HCT116 (cell line): ENCODE measurements around the gene RCC1. TPM values are rescaled to one million over a fixed set of nuclear protein-coding genes. Genes with fewer than 3 reads are reported as not detected.

Source experiments
- ATAC-seq: fragments of 200-7000 bp; cut with Tn5 transposase; 2 replicates; pipeline ENCODE4 v1.9.1; 2020; ENCODE audit warnings: mild to moderate bottlenecking, moderate library complexity
- BruUV-seq: library from RNA; stranded (reverse); fragments of 400-500 nt; replicated peaks from 2 replicates; lab custom pipeline; 2021; lab: Mats Ljungman, UMichigan
- CTCF ChIA-PET: fragments of 300-600 bp; sonication (Branson Sonifier 250); formaldehyde crosslinking; loops from one replicate; lab custom pipeline; 2021; ENCODE audit warnings: antibody characterized with exemption; lab: Charles Lee
- POLR2A ChIA-PET: fragments of 300-600, 350-600 bp; sonication (Branson Sonifier 250); formaldehyde crosslinking; loops from one replicate; lab custom pipeline; 2021; ENCODE audit warnings: antibody characterized with exemption; lab: Charles Lee
- RAD21 ChIA-PET, 2 experiments: fragments of 300-600 bp; sonication (Branson Sonifier 250); formaldehyde crosslinking; loops; one replicate each; lab custom pipeline; 2023; ENCODE audit warnings: low total read pairs in 2 of 2; ENCODE audit not compliant: uncharacterized antibody in 2 of 2, unreplicated experiment in 2 of 2, low non-redundant PET in 1 of 2; lab: Charles Lee
- DNase-seq: peaks from one replicate; pipeline ENCODE4 v3.0.0-alpha.2; 2010; ENCODE audit warnings: low read depth, low spot score
- H2AFZ ChIP-seq: fragments of 200-600 bp; shearing (Covaris generic), sonication (generic); 2 replicates; pipeline ENCODE4 v1.6.1; 2017; ENCODE audit warnings: low read depth, mixed run types, mixed read lengths, antibody characterized with exemption, low read length; ENCODE audit not compliant: poor library complexity, severe bottlenecking
- H3K27ac ChIP-seq: 2 replicates; pipeline ENCODE4 v1.5.1; 2012; ENCODE audit warnings: low read depth, low read length
- H3K27me3 ChIP-seq: fragments of 200-600 bp; sonication (generic); 2 replicates; pipeline ENCODE4 v1.6.1; 2016; ENCODE audit warnings: mixed run types, low read length, mixed read lengths; ENCODE audit not compliant: insufficient read depth
- H3K36me3 ChIP-seq, 2 experiments: fragments of 200-500 bp in 1 of 2; fragments of 200-600 bp in 1 of 2; sonication (Bioruptor generic) in 1 of 2; sonication (generic) in 1 of 2; 2 replicates each; pipeline versions ENCODE4 v1.5.1 to v1.6.1; 2014 to 2016; ENCODE audit warnings: low read length in 2 of 2, inconsistent platforms in 1 of 2, mixed read lengths in 1 of 2, mixed run types in 1 of 2; ENCODE audit not compliant: insufficient read depth in 2 of 2, control insufficient read depth in 1 of 2
- H3K4me1 ChIP-seq, 2 experiments: fragments of 200-600 bp in 1 of 2; sonication (generic) in 1 of 2; 2 replicates each; pipeline versions ENCODE4 v1.5.1 to v1.6.1; 2012 to 2017; ENCODE audit warnings: low read length in 2 of 2, inconsistent platforms in 1 of 2, mild to moderate bottlenecking in 1 of 2, mixed read lengths in 1 of 2, mixed run types in 1 of 2, moderate library complexity in 1 of 2; ENCODE audit not compliant: insufficient read depth in 2 of 2, control insufficient read depth in 1 of 2
- H3K4me2 ChIP-seq: fragments of 200-600 bp; sonication (generic); 2 replicates; pipeline ENCODE4 v1.6.1; 2017; ENCODE audit warnings: mixed run types, low read length, mixed read lengths
- H3K4me3 ChIP-seq, 2 experiments: fragments of 200-600 bp in 1 of 2; sonication (generic) in 1 of 2; replicated peaks in 1 of 2; 2 replicates each; pipeline ENCODE4 v1.5.1; 2011 to 2016; ENCODE audit warnings: low read length in 2 of 2, control low read depth in 1 of 2, low read depth in 1 of 2, mild to moderate bottlenecking in 1 of 2, mixed read lengths in 1 of 2, mixed run types in 1 of 2
- H3K79me2 ChIP-seq: fragments of 200-600 bp; sonication (generic); 2 replicates; pipeline ENCODE4 v1.6.1; 2017; ENCODE audit warnings: mild to moderate bottlenecking, mixed run types, low read length, moderate library complexity, mixed read lengths; ENCODE audit not compliant: insufficient read depth
- H3K9ac ChIP-seq: fragments of 200-600 bp; sonication (generic); 2 replicates; pipeline ENCODE4 v1.6.1; 2016; ENCODE audit warnings: low read length, mixed read lengths
- H3K9me2 ChIP-seq: fragments of 200-600 bp; sonication (generic), shearing (Covaris generic); 2 replicates; pipeline ENCODE4 v1.6.1; 2017; ENCODE audit warnings: mixed run types, mild to moderate bottlenecking, moderate library complexity; ENCODE audit not compliant: insufficient read depth
- H3K9me3 ChIP-seq, 2 experiments: fragments of 200-500 bp in 1 of 2; fragments of 200-600 bp in 1 of 2; sonication (Bioruptor generic) in 1 of 2; sonication (generic) in 1 of 2; 2 replicates each; pipeline ENCODE4 v1.6.1; 2014 to 2017; ENCODE audit warnings: low read length in 2 of 2, mixed read lengths in 2 of 2, inconsistent platforms in 1 of 2, low read depth in 1 of 2, mild to moderate bottlenecking in 1 of 2, mixed run types in 1 of 2, moderate library complexity in 1 of 2; ENCODE audit not compliant: control insufficient read depth in 1 of 2, insufficient read depth in 1 of 2
- H4K20me1 ChIP-seq: fragments of 200-600 bp; sonication (generic), shearing (Covaris generic); 2 replicates; pipeline ENCODE4 v1.6.1; 2017; ENCODE audit warnings: mixed run types, mild to moderate bottlenecking, moderate library complexity; ENCODE audit not compliant: insufficient read depth
- CBX3 ChIP-seq: IDR thresholded peaks from 2 replicates; pipeline ENCODE4 v1.6.1; 2012; ENCODE audit warnings: low read depth
- ELF1 ChIP-seq: IDR thresholded peaks from 2 replicates; pipeline ENCODE4 v1.6.1; 2012; ENCODE audit warnings: low read depth, borderline replicate concordance
- EZH2 ChIP-seq: fragments of 200-600 bp; sonication (generic); IDR thresholded peaks from 2 replicates; pipeline ENCODE4 v1.6.1; 2017; ENCODE audit warnings: antibody characterized with exemption, mixed run types
- EZH2phosphoT487 ChIP-seq: fragments of 200-600 bp; IDR thresholded peaks from 2 replicates; pipeline ENCODE4 v1.6.1; 2018; ENCODE audit warnings: antibody characterized with exemption, borderline replicate concordance
- FOSL1 ChIP-seq: IDR thresholded peaks from 2 replicates; pipeline ENCODE4 v1.6.1; 2012; ENCODE audit warnings: low read depth
- JUND ChIP-seq: IDR thresholded peaks from 2 replicates; pipeline ENCODE4 v1.6.1; 2012
- YY1 ChIP-seq: IDR thresholded peaks from 2 replicates; pipeline ENCODE4 v1.6.1; 2011; ENCODE audit warnings: low read length, low read depth, moderate library complexity, mild to moderate bottlenecking; ENCODE audit not compliant: insufficient replicate concordance; ENCODE audit errors: extremely low read depth
- ZNF274 ChIP-seq: fragments of 200-500 bp; sonication (Bioruptor generic); IDR thresholded peaks from 2 replicates; pipeline ENCODE4 v1.6.1; 2014; ENCODE audit warnings: mild to moderate bottlenecking, low read depth, low read length, inconsistent platforms
- intact Hi-C: fragments of 100-400 bp; cut with micrococcal nuclease; formaldehyde crosslinking; loops from 2 replicates; pipeline ENCODE4 v1.10.0; 2022
- total RNA-seq: library from RNA; stranded (reverse); gene quantifications from one replicate; pipeline ENCODE4 v1.2.1, GENCODE V29; 2021; ENCODE audit not compliant: unreplicated experiment

The RCC1 gene
- total RNA-seq, 1 experiment from 2014 or later, result 124 TPM

DNA sequence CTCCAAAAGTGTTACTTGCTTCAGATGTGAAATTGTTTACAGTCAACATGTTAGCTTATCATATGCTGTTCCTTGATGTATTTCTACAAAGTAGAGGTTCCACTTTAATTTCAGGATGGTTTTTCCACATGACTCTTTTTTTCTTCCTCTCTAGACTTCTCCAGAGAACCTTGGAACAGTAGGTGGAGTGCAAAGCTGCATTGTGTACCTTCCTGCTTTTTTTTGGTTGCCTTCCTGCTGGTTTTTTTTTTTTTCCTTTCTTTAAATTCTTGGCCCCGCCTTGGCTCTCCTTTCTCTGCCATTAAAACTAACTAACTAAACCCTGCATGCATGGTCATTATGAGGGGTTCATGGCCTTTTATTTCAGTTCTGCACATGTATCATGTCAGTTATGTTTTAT lies 48.2 kb upstream of the RCC1 start (continued):
- TF ChIP-seq ZNF274 (no peak), CBX3 (no peak)

- ATAC-seq (no peak), DNase-seq (no peak)
- intact Hi-C loops, result no loop called here
- no peak overlapping the region for H3K9ac ChIP-seq
- no peaks in the 10 kb centered on the region for H3K9me3 ChIP-seq
- no peak overlapping the region for H3K27ac ChIP-seq
- H3K4me2 ChIP-seq, result peak overlapping the region; percentile 46
- H3K4me1 ChIP-seq, result peaks cover 9 to 33% of the 10 kb centered on the region in 2 experiments
- no peaks in the 10 kb centered on the region for H4K20me1 ChIP-seq
- H3K4me3 ChIP-seq, result no peak overlapping the region
- ChIA-PET CTCF (no interaction called here), RAD21 (no interaction called here), POLR2A (no interaction called here)
- H2AFZ ChIP-seq, result no peak overlapping the region
- BruUV-seq, result no TSS peak
- no peaks in the 10 kb centered on the region for H3K9me2 ChIP-seq
- peaks cover 21% of the 10 kb centered on the region; the same call in 1 of the 2 replicates for H3K79me2 ChIP-seq
- H3K36me3 ChIP-seq, result peaks cover 1 to 2% of the 10 kb centered on the region in 2 experiments; a peak in 1 of 4 replicates
- TF ChIP-seq EZH2phosphoT487 (no peak), EZH2 (no peak), ELF1 (no peak), YY1 (no peak), FOSL1 (no peak), JUND (no peak)
- no peaks in the 10 kb centered on the region for H3K27me3 ChIP-seq
Observed at GRCh38 chr1:28458237-28459228, 47.3 kb upstream of the RCC1 start.
